ENCODE data around the gene EID2. TPM values are rescaled to one million over a fixed set of nuclear protein-coding genes. Genes with fewer than 3 reads are reported as not detected.

EID2 gene
- total RNA-seq (20.3 and 44.5 TPM in 2 replicates), polyA plus RNA-seq (70.2 and 75.0 TPM in 2 replicates)

- peak; percentile 77 for TF ChIP-seq CTCF (IDR thresholded peaks at IDR 0.05; ENCODE audit: low read depth, low read length)
- H3K27me3 ChIP-seq = no peaks in the 10 kb centered on the region
- peak within 1 kb of the TSS; percentile 99 for H3K27ac ChIP-seq
- H3K4me1 ChIP-seq (ENCODE audit: low read depth) = peaks cover 8% of the 10 kb centered on the region
- DNase-seq (ENCODE audit: low read depth in 1 of 2, low spot score in 1 of 2) = peak; percentile 97 to 98
- no peaks in the 10 kb centered on the region for H3K36me3 ChIP-seq
- H3K9me3 ChIP-seq (ENCODE audit: low read depth) = no peaks in the 10 kb centered on the region
- peak within 1 kb of the TSS; percentile 90 for H3K4me3 ChIP-seq
Measured at GRCh38 chr19:39539518-39540332, at the start of gene EID2. Gene EID2, minus strand, starts transcription at chr19:39540161. Its CDS starts 82 bp downstream, at chr19:39540079.

GRCh38 chr19:39588066-39588465 lies 48.1 kb upstream of the EID2 start:
- no peak overlapping the region for H3K4me3 ChIP-seq
- no peak for TF ChIP-seq CTCF (IDR thresholded peaks at IDR 0.05; ENCODE audit: low read depth, low read length)
- no peaks in the 10 kb centered on the region for H3K9me3 ChIP-seq (ENCODE audit: low read depth)
- H3K36me3 ChIP-seq = no peaks in the 10 kb centered on the region
- H3K27me3 ChIP-seq = no peaks in the 10 kb centered on the region
- DNase-seq (ENCODE audit: low read depth in 1 of 2, low spot score in 1 of 2) = no peak
- no peak overlapping the region for H3K27ac ChIP-seq
- no peaks in the 10 kb centered on the region for H3K4me1 ChIP-seq (ENCODE audit: low read depth)

- Histone ChIP-seq H3K9me3 (ENCODE audit: low read depth) (no peaks in the 10 kb centered on the region), H3K27me3 (no peaks in the 10 kb centered on the region), H3K4me3 (no peak overlapping the region), H3K36me3 (no peaks in the 10 kb centered on the region), H3K4me1 (ENCODE audit: low read depth) (no peaks in the 10 kb centered on the region), H3K27ac (no peak overlapping the region)
- no peak for DNase-seq (ENCODE audit: low read depth in 1 of 2, low spot score in 1 of 2)
- no peak for TF ChIP-seq CTCF (IDR thresholded peaks at IDR 0.05; ENCODE audit: low read depth, low read length)
Measured at GRCh38 chr19:39587496-39587895, 47.5 kb upstream of the EID2 start.

GRCh38 chr19:39582891-39583625 lies 43.1 kb upstream of the EID2 start:
- Histone ChIP-seq H3K4me1 (ENCODE audit: low read depth) (no peaks in the 10 kb centered on the region), H3K27ac (no peak overlapping the region), H3K27me3 (no peaks in the 10 kb centered on the region), H3K4me3 (no peak overlapping the region), H3K36me3 (no peaks in the 10 kb centered on the region), H3K9me3 (ENCODE audit: low read depth) (no peaks in the 10 kb centered on the region)
- no peak for TF ChIP-seq CTCF (IDR thresholded peaks at IDR 0.05; ENCODE audit: low read depth, low read length)
- DNase-seq (ENCODE audit: low read depth in 1 of 2, low spot score in 1 of 2) = no peak

GRCh38 chr19:39582442-39582841 lies 42.5 kb upstream of the EID2 start:
- DNase-seq (ENCODE audit: low read depth in 1 of 2, low spot score in 1 of 2) = no peak
- no peak for TF ChIP-seq CTCF (IDR thresholded peaks at IDR 0.05; ENCODE audit: low read depth, low read length)
- no peaks in the 10 kb centered on the region for H3K4me1 ChIP-seq (ENCODE audit: low read depth)
- H3K27me3 ChIP-seq = no peaks in the 10 kb centered on the region
- no peaks in the 10 kb centered on the region for H3K36me3 ChIP-seq
- H3K27ac ChIP-seq = no peak overlapping the region
- no peak overlapping the region for H3K4me3 ChIP-seq
- no peaks in the 10 kb centered on the region for H3K9me3 ChIP-seq (ENCODE audit: low read depth)

All from cardiac muscle cell (in vitro differentiated cells and primary cell).